Naive thymus-derived CD4-positive, alpha-beta T cell (primary cell): ENCODE results near the gene KSR2. TPM values are rescaled to one million over a fixed set of nuclear protein-coding genes. Genes with fewer than 3 reads are reported as not detected.
"Not testable (repeated sequence)": the region's sequence is repeated elsewhere in the genome, so short reads cannot be mapped to it uniquely, and the experiment has no call there.

Source experiments
- ATAC-seq: fragments of 150-1000 bp; cut with Tn5 transposase; 2 replicates; pipeline ENCODE4 v1.10.0; 2021; ENCODE audit warnings: mild to moderate bottlenecking, moderate library complexity
- CTCF ChIA-PET: fragments of 350-600 bp; sonication (Branson Sonifier 250); formaldehyde crosslinking; loops from one replicate; lab custom pipeline; 2021; ENCODE audit warnings: antibody characterized with exemption; lab: Charles Lee
- POLR2A ChIA-PET: fragments of 350-600 bp; sonication (Branson Sonifier 250); formaldehyde crosslinking; loops from one replicate; lab custom pipeline; 2021; ENCODE audit warnings: antibody characterized with exemption, inconsistent platforms; lab: Charles Lee
- DNase-seq, 9 donors: peaks; one replicate each; pipeline versions ENCODE4 v3.0.0 to v3.0.0-alpha.2; 2020 to 2022; ENCODE audit warnings: mixed read lengths in 1 of 9
- H3K27ac ChIP-seq: one replicate; pipeline ENCODE4 v1.7.0; 2013; ENCODE audit warnings: mild to moderate bottlenecking, low read depth, low read length, moderate library complexity
- H3K27me3 ChIP-seq, 2 donors: one replicate each; pipeline ENCODE4 v1.7.0; 2013; ENCODE audit warnings: low read length in 2 of 2, mild to moderate bottlenecking in 2 of 2, moderate library complexity in 2 of 2; ENCODE audit not compliant: control insufficient read depth in 2 of 2, insufficient read depth in 2 of 2
- H3K36me3 ChIP-seq, 3 experiments: 1 replicate in 2 of 3; 2 replicates in 1 of 3; pipeline ENCODE4 v1.7.0; 2013; ENCODE audit warnings: low read length in 3 of 3, mild to moderate bottlenecking in 3 of 3, moderate library complexity in 1 of 3; ENCODE audit not compliant: insufficient read depth in 3 of 3, control insufficient read depth in 2 of 3
- H3K4me1 ChIP-seq, 2 donors: one replicate each; pipeline ENCODE4 v1.7.0; 2013; ENCODE audit warnings: low read length in 2 of 2, mild to moderate bottlenecking in 2 of 2, moderate library complexity in 1 of 2; ENCODE audit not compliant: control insufficient read depth in 2 of 2, insufficient read depth in 2 of 2
- H3K4me3 ChIP-seq: 2 replicates; pipeline ENCODE4 v1.7.0; 2013; ENCODE audit warnings: mild to moderate bottlenecking, low read length
- H3K9me3 ChIP-seq, 3 experiments: 1 replicate in 2 of 3; 2 replicates in 1 of 3; pipeline ENCODE4 v1.7.0; 2013; ENCODE audit warnings: low read length in 3 of 3; ENCODE audit not compliant: control insufficient read depth in 2 of 3
- H3K27ac Mint-ChIP-seq, 9 donors: one replicate each; pipeline ENCODE4 v1.8.0; 2020 to 2022; ENCODE audit warnings: mixed read lengths in 9 of 9, mild to moderate bottlenecking in 8 of 9, moderate library complexity in 5 of 9, inconsistent platforms in 2 of 9
- H3K27me3 Mint-ChIP-seq, 5 donors: one replicate each; pipeline ENCODE4 v1.8.0; 2021 to 2022; ENCODE audit warnings: mixed read lengths in 5 of 5, mild to moderate bottlenecking in 1 of 5
- H3K36me3 Mint-ChIP-seq, 5 donors: one replicate each; pipeline ENCODE4 v1.8.0; 2020 to 2022; ENCODE audit warnings: mixed read lengths in 5 of 5, mild to moderate bottlenecking in 3 of 5, inconsistent platforms in 1 of 5
- H3K4me1 Mint-ChIP-seq, 7 donors: one replicate each; pipeline ENCODE4 v1.8.0; 2020 to 2022; ENCODE audit warnings: mixed read lengths in 7 of 7, mild to moderate bottlenecking in 3 of 7, inconsistent platforms in 1 of 7
- H3K4me3 Mint-ChIP-seq, 10 donors: one replicate each; pipeline ENCODE4 v1.8.0; 2020 to 2022; ENCODE audit warnings: mild to moderate bottlenecking in 10 of 10, mixed read lengths in 10 of 10, moderate library complexity in 6 of 10, inconsistent platforms in 2 of 10
- H3K9me3 Mint-ChIP-seq, 11 donors: one replicate each; pipeline ENCODE4 v1.8.0; 2020 to 2022; ENCODE audit warnings: mixed read lengths in 11 of 11, mild to moderate bottlenecking in 4 of 11, inconsistent platforms in 1 of 11, moderate library complexity in 1 of 11
- intact Hi-C, 2 donors: fragments of 100-400 bp; cut with micrococcal nuclease; formaldehyde crosslinking; loops; one replicate each; pipeline ENCODE4 v1.15.1; 2023
- polyA plus RNA-seq, 2 donors: library from polyadenylated mRNA; unstranded; fragments of 300-500 nt; fragmentation: Illumina TruSeq; gene quantifications; one replicate each; pipeline ENCODE4 v1.2.3, GENCODE V29; 2021
- total RNA-seq, 6 experiments: library from RNA in 5 of 6; stranded (reverse) in 5 of 6; gene quantifications; 1 replicate in 5 of 6; 2 replicates in 1 of 6; pipeline ENCODE4 v1.2.3 and lab custom pipeline; 2021 to 2026

Gene KSR2
- total and polyA plus RNA-seq, 7 experiments from 2014 or later, result 0.03 to 0.07 TPM; not detected in 5

DNA sequence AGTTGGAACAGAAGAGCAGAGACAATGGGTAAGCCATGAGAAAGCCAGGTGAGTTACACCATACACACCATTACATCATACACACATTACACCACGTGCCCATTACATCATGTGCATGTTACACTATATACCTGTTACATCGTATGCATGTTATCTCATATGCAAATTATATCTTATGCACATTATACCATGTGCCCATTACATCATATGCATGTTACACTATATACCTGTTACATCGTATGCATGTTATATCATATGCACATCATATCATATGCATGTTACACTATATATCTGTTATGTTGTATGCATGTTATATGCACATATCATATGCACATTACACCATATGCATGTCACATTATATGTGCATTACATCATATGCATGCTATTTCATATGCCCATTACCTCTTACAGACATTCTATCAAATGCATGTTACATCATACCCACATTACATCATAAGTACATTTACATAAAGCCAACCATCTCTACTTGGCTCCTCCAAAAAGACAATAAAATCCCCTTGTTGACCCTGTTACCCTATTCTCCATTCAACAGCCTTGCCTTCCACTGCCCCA lies 207.2 kb downstream of the KSR2 start:
- Histone ChIP-seq H3K4me3 (no peak overlapping the region), H3K27me3 (no peaks in the 10 kb centered on the region), H3K4me1 (no peaks in the 10 kb centered on the region), H3K9me3 (peaks cover 0 to 8% (median 0%) of the 10 kb centered on the region in 3 experiments), H3K36me3 (no peaks in the 10 kb centered on the region), H3K27ac (no peak overlapping the region)
- Mint-ChIP-seq H3K9me3 (peaks cover 0 to 26% (median 14%) of the 10 kb centered on the region in 11 donors), H3K36me3 (peaks cover 0 to 6% (median 0%) of the 10 kb centered on the region in 5 donors), H3K4me1 (no peaks in the 10 kb centered on the region), H3K27me3 (peaks cover 0 to 14% (median 4%) of the 10 kb centered on the region in 5 donors), H3K4me3 (no peak overlapping the region), H3K27ac (no peak overlapping the region)
- DNase-seq (no peak), ATAC-seq (no peak)
- ChIA-PET POLR2A (no interaction called here), CTCF (no interaction called here)
- intact Hi-C loops, result no loop called here

DNA sequence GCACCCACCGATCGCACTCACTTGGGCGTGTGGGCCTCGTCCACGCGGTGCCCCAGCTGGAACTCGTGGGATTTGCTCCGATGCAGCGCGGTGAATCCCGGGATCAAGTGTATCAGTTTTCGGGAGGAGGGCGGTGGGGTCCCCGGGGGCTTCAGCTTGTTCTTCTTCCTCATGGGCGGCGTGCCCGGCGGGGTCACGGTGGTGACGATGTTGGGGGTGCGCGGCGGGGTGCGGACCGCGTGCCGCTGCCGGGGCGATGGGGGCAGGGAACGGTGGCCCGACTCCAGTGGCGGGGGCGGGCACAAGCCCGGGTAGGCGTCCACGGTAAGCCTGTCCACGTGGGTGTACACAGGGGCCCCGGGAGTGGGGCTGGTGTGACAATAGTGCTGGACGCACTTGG lies 207.8 kb downstream of the KSR2 start:
- H3K27ac Mint-ChIP-seq, result no peak overlapping the region

DNA sequence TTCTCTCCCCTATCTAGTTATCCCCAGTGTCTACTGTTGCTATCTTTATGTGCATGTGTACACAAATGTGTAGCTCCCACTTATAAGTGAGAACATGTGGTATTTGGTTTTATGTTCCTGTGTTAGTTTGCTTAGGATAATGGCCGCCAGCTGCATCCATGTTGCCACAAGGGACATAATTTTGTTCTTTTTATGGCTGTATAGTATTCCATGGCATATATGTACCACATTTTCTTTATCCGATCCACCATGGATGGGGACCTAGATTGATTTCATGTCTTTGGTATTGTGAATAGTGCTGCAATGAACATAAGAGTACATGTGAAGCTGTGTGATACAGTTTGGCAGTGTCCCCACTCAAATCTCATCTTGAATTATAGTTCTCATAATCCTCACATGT lies 218.1 kb downstream of the KSR2 start:
- Histone ChIP-seq H3K4me1 (no peaks in the 10 kb centered on the region), H3K27me3 (no peaks in the 10 kb centered on the region), H3K9me3 (no peaks in the 10 kb centered on the region), H3K4me3 (no peak overlapping the region), H3K27ac (no peak overlapping the region), H3K36me3 (no peaks in the 10 kb centered on the region)
- POLR2A ChIA-PET, result no interaction called here
- peaks cover 0 to 3% (median 0%) of the 10 kb centered on the region in 5 donors for H3K36me3 Mint-ChIP-seq
- H3K4me3 Mint-ChIP-seq, result no peak overlapping the region
- no peaks in the 10 kb centered on the region for H3K4me1 Mint-ChIP-seq
- H3K9me3 Mint-ChIP-seq, result peaks cover 0 to 17% (median 10%) of the 10 kb centered on the region in 11 donors
- no peak for ATAC-seq
- CTCF ChIA-PET, result no interaction called here
- no peak overlapping the region for H3K27ac Mint-ChIP-seq
- DNase-seq, result no peak
- H3K27me3 Mint-ChIP-seq, result peaks cover 0 to 15% (median 9%) of the 10 kb centered on the region in 5 donors
- intact Hi-C loops, result no loop called here

More for the DNA sequence above, 207.8 kb downstream of the KSR2 start:
- Mint-ChIP-seq H3K9me3 (peaks cover 0 to 20% (median 8%) of the 10 kb centered on the region in 11 donors), H3K27me3 (peaks cover 0 to 8% (median 4%) of the 10 kb centered on the region in 5 donors), H3K4me3 (no peak overlapping the region), H3K4me1 (no peaks in the 10 kb centered on the region), H3K36me3 (peaks cover 0 to 1% (median 0%) of the 10 kb centered on the region in 5 donors)
- POLR2A ChIA-PET, result no interaction called here
- no peaks in the 10 kb centered on the region for H3K36me3 ChIP-seq
- intact Hi-C loops, result no loop called here
- H3K4me1 ChIP-seq, result no peaks in the 10 kb centered on the region
- CTCF ChIA-PET, result no interaction called here
- DNase-seq (no peak), ATAC-seq (no peak)
- no peak overlapping the region for H3K4me3 ChIP-seq
- H3K27ac ChIP-seq, result no peak overlapping the region
- no peaks in the 10 kb centered on the region for H3K27me3 ChIP-seq
- peaks cover 0 to 5% (median 0%) of the 10 kb centered on the region in 3 experiments for H3K9me3 ChIP-seq

DNA sequence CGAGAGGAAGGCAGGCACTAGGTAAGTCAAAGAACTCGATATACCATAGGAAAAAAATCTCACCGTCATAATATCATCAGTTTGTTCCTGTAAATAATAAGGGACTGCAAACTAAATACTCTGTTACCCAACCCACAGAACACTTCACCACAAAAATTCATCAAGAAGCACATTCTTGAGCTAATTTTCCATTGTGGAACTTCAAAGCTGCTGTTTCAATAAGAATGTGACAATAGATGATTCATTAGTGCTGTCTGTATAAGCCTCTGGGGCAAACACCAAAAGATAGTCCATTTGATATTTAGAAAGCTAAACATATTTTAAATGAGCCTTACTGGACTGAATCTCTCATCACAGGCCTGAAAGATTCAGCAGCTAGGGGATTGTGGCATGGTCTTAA lies 219.4 kb downstream of the KSR2 start:
- Mint-ChIP-seq H3K27ac (no peak overlapping the region), H3K4me1 (no peaks in the 10 kb centered on the region), H3K4me3 (no peak overlapping the region), H3K27me3 (peaks cover 0 to 22% (median 9%) of the 10 kb centered on the region in 5 donors), H3K9me3 (peaks cover 0 to 21% (median 10%) of the 10 kb centered on the region in 11 donors), H3K36me3 (peaks cover 0 to 3% (median 0%) of the 10 kb centered on the region in 5 donors)
- Histone ChIP-seq H3K4me1 (no peaks in the 10 kb centered on the region), H3K9me3 (no peaks in the 10 kb centered on the region), H3K27ac (no peak overlapping the region), H3K27me3 (no peaks in the 10 kb centered on the region), H3K36me3 (no peaks in the 10 kb centered on the region), H3K4me3 (no peak overlapping the region)
- ChIA-PET CTCF (no interaction called here), POLR2A (no interaction called here)
- intact Hi-C loops, result no loop called here
- no peak for ATAC-seq
- DNase-seq, result no peak

DNA sequence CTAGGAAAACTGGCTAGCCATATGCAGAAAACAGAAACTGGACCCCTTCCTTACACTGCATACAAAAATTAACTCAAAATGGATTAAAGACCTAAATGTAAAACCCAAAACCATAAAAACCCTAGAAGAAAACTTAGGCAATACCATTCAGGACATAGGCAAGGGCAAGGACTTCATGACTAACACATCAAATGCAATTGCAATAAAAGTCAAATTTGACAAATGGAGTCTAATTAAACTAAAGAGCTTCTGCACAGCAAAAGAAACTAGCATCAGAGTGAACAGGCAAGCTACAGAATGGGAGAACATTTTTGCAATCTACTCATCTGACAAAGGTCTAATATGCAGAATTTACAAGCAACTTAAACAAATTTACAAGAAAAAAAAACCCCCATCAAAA lies 222.4 kb downstream of the KSR2 start:
- CTCF ChIA-PET, H3K4me3 Mint-ChIP-seq, H3K4me1 ChIP-seq, ATAC-seq, H3K27ac ChIP-seq, DNase-seq, H3K9me3 ChIP-seq, H3K4me1 Mint-ChIP-seq, H3K36me3 ChIP-seq, POLR2A ChIA-PET, H3K4me3 ChIP-seq, H3K27ac Mint-ChIP-seq, H3K27me3 ChIP-seq, H3K36me3 Mint-ChIP-seq, intact Hi-C loops: not testable (repeated sequence)
- H3K9me3 Mint-ChIP-seq, result peaks cover 3 to 27% (median 8%) of the 10 kb centered on the region in 11 donors
- H3K27me3 Mint-ChIP-seq, result peaks cover 0 to 26% (median 4%) of the 10 kb centered on the region in 5 donors

- no peaks in the 10 kb centered on the region for H3K4me1 Mint-ChIP-seq
- peaks cover 0 to 22% (median 4%) of the 10 kb centered on the region in 5 donors for H3K27me3 Mint-ChIP-seq
- POLR2A ChIA-PET, result no interaction called here
- H3K4me1 ChIP-seq, result no peaks in the 10 kb centered on the region
- ATAC-seq, result no peak
- CTCF ChIA-PET, result no interaction called here
- H3K36me3 ChIP-seq, result no peaks in the 10 kb centered on the region
- no peaks in the 10 kb centered on the region for H3K36me3 Mint-ChIP-seq
- H3K27ac Mint-ChIP-seq, result no peak overlapping the region
- H3K9me3 Mint-ChIP-seq, result peaks cover 0 to 23% (median 4%) of the 10 kb centered on the region in 11 donors
- intact Hi-C loops, result no loop called here
- DNase-seq, result no peak
- H3K9me3 ChIP-seq, result no peaks in the 10 kb centered on the region
- H3K4me3 Mint-ChIP-seq, result no peak overlapping the region
- no peak overlapping the region for H3K27ac ChIP-seq
- no peaks in the 10 kb centered on the region for H3K27me3 ChIP-seq
- no peak overlapping the region for H3K4me3 ChIP-seq
Measured at GRCh38 chr12:117744418-117744817, 224.4 kb downstream of the KSR2 start.

GRCh38 chr12:117743761-117744160 lies 225.0 kb downstream of the KSR2 start:
- Mint-ChIP-seq H3K27me3 (peaks cover 0 to 21% (median 4%) of the 10 kb centered on the region in 5 donors), H3K36me3 (no peaks in the 10 kb centered on the region), H3K4me1 (no peaks in the 10 kb centered on the region), H3K9me3 (peaks cover 0 to 23% (median 4%) of the 10 kb centered on the region in 11 donors), H3K4me3 (no peak overlapping the region), H3K27ac (no peak overlapping the region)
- H3K36me3 ChIP-seq, result no peaks in the 10 kb centered on the region
- ATAC-seq (no peak), DNase-seq (no peak)
- H3K4me3 ChIP-seq, result no peak overlapping the region
- CTCF ChIA-PET, result no interaction called here
- H3K27ac ChIP-seq, result no peak overlapping the region
- H3K9me3 ChIP-seq, result no peaks in the 10 kb centered on the region
- POLR2A ChIA-PET, result no interaction called here
- no peaks in the 10 kb centered on the region for H3K27me3 ChIP-seq
- intact Hi-C loops, result no loop called here
- H3K4me1 ChIP-seq, result no peaks in the 10 kb centered on the region
